HEK293 (cell line): ENCODE results near the gene ZNF248.

Experiments used
- BCL11A ChIP-seq: fragments of 450-650 bp; formaldehyde crosslinking; IDR thresholded peaks from 2 replicates; pipeline ENCODE4 v1.5.1; 2016; ENCODE audit warnings: low read depth, missing biosample characterization, missing genetic modification characterization
- ZBTB1 ChIP-seq: fragments of 450-650 bp; formaldehyde crosslinking; IDR thresholded peaks from 2 replicates; pipeline ENCODE4 v1.5.1; 2016; ENCODE audit warnings: missing biosample characterization, missing genetic modification characterization
- ZNF23 ChIP-seq: fragments of 450-650 bp; formaldehyde crosslinking; IDR thresholded peaks from 2 replicates; pipeline ENCODE4 v1.5.1; 2016; ENCODE audit warnings: missing biosample characterization, missing genetic modification characterization, borderline replicate concordance
- TF ChIP-seq, protein P1 (sequence below): fragments of 450-650 bp; formaldehyde crosslinking; IDR thresholded peaks from 2 replicates; pipeline ENCODE4 v1.5.1; 2016; ENCODE audit warnings: missing biosample characterization, missing genetic modification characterization, low read depth
- TF ChIP-seq, protein P2 (sequence below): fragments of 450-650 bp; formaldehyde crosslinking; IDR thresholded peaks from 2 replicates; pipeline ENCODE4 v1.5.1; 2017; ENCODE audit warnings: missing biosample characterization, missing genetic modification characterization
- TF ChIP-seq, protein P3 (sequence below): fragments of 450-650 bp; formaldehyde crosslinking; IDR thresholded peaks from 2 replicates; pipeline ENCODE4 v1.5.1; 2016; ENCODE audit warnings: missing biosample characterization, missing genetic modification characterization
- TF ChIP-seq, protein P4 (sequence below): fragments of 450-650 bp; formaldehyde crosslinking; conservative IDR thresholded peaks from 2 replicates; pipeline ENCODE4 v1.5.1; 2016; ENCODE audit warnings: low read depth, missing biosample characterization, missing genetic modification characterization
- TF ChIP-seq, protein P5 (sequence below): fragments of 450-650 bp; formaldehyde crosslinking; IDR thresholded peaks from 2 replicates; pipeline ENCODE4 v1.5.1; 2016; ENCODE audit warnings: missing biosample characterization, missing genetic modification characterization

DNA sequence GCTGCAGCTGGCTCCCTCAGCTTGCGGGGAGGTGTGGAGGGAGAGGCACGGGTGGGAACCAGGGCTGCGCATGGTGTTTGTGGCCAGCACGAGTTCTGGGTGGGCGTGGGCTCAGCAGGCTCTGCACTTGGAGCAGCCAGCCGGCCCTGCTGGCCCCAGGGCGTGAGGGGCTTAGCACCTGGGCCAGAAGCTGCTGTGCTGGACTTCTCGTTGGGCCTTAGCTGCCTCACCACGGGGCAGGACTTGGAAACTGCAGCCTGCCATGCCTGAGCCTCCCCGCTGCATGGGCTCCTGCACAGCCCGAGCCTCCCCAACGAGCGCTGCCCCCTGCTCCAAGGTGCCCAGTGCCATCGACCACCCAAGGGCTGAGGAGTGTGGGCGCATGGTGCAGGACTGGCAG is 120.1 kb downstream of the ZNF248 start:
- TF ChIP-seq, protein P1, sequence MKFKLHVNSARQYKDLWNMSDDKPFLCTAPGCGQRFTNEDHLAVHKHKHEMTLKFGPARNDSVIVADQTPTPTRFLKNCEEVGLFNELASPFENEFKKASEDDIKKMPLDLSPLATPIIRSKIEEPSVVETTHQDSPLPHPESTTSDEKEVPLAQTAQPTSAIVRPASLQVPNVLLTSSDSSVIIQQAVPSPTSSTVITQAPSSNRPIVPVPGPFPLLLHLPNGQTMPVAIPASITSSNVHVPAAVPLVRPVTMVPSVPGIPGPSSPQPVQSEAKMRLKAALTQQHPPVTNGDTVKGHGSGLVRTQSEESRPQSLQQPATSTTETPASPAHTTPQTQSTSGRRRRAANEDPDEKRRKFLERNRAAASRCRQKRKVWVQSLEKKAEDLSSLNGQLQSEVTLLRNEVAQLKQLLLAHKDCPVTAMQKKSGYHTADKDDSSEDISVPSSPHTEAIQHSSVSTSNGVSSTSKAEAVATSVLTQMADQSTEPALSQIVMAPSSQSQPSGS: no peak
- TF ChIP-seq ZNF23 (tag by site-specific recombination): no peak
- no peak for TF ChIP-seq ZBTB1 (tag by site-specific recombination)
- TF ChIP-seq, protein P2, sequence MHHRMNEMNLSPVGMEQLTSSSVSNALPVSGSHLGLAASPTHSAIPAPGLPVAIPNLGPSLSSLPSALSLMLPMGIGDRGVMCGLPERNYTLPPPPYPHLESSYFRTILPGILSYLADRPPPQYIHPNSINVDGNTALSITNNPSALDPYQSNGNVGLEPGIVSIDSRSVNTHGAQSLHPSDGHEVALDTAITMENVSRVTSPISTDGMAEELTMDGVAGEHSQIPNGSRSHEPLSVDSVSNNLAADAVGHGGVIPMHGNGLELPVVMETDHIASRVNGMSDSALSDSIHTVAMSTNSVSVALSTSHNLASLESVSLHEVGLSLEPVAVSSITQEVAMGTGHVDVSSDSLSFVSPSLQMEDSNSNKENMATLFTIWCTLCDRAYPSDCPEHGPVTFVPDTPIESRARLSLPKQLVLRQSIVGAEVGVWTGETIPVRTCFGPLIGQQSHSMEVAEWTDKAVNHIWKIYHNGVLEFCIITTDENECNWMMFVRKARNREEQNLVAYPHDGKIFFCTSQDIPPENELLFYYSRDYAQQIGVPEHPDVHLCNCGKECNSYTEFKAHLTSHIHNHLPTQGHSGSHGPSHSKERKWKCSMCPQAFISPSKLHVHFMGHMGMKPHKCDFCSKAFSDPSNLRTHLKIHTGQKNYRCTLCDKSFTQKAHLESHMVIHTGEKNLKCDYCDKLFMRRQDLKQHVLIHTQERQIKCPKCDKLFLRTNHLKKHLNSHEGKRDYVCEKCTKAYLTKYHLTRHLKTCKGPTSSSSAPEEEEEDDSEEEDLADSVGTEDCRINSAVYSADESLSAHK (tag by site-specific recombination): no peak
- no peak for TF ChIP-seq BCL11A (tag by site-specific recombination)
- TF ChIP-seq, protein P3, sequence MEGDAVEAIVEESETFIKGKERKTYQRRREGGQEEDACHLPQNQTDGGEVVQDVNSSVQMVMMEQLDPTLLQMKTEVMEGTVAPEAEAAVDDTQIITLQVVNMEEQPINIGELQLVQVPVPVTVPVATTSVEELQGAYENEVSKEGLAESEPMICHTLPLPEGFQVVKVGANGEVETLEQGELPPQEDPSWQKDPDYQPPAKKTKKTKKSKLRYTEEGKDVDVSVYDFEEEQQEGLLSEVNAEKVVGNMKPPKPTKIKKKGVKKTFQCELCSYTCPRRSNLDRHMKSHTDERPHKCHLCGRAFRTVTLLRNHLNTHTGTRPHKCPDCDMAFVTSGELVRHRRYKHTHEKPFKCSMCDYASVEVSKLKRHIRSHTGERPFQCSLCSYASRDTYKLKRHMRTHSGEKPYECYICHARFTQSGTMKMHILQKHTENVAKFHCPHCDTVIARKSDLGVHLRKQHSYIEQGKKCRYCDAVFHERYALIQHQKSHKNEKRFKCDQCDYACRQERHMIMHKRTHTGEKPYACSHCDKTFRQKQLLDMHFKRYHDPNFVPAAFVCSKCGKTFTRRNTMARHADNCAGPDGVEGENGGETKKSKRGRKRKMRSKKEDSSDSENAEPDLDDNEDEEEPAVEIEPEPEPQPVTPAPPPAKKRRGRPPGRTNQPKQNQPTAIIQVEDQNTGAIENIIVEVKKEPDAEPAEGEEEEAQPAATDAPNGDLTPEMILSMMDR: no peak
- TF ChIP-seq, protein P4, sequence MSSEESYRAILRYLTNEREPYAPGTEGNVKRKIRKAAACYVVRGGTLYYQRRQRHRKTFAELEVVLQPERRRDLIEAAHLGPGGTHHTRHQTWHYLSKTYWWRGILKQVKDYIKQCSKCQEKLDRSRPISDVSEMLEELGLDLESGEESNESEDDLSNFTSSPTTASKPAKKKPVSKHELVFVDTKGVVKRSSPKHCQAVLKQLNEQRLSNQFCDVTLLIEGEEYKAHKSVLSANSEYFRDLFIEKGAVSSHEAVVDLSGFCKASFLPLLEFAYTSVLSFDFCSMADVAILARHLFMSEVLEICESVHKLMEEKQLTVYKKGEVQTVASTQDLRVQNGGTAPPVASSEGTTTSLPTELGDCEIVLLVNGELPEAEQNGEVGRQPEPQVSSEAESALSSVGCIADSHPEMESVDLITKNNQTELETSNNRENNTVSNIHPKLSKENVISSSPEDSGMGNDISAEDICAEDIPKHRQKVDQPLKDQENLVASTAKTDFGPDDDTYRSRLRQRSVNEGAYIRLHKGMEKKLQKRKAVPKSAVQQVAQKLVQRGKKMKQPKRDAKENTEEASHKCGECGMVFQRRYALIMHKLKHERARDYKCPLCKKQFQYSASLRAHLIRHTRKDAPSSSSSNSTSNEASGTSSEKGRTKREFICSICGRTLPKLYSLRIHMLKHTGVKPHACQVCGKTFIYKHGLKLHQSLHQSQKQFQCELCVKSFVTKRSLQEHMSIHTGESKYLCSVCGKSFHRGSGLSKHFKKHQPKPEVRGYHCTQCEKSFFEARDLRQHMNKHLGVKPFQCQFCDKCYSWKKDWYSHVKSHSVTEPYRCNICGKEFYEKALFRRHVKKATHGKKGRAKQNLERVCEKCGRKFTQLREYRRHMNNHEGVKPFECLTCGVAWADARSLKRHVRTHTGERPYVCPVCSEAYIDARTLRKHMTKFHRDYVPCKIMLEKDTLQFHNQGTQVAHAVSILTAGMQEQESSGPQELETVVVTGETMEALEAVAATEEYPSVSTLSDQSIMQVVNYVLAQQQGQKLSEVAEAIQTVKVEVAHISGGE (tag by site-specific recombination): no peak
- TF ChIP-seq, protein P5, sequence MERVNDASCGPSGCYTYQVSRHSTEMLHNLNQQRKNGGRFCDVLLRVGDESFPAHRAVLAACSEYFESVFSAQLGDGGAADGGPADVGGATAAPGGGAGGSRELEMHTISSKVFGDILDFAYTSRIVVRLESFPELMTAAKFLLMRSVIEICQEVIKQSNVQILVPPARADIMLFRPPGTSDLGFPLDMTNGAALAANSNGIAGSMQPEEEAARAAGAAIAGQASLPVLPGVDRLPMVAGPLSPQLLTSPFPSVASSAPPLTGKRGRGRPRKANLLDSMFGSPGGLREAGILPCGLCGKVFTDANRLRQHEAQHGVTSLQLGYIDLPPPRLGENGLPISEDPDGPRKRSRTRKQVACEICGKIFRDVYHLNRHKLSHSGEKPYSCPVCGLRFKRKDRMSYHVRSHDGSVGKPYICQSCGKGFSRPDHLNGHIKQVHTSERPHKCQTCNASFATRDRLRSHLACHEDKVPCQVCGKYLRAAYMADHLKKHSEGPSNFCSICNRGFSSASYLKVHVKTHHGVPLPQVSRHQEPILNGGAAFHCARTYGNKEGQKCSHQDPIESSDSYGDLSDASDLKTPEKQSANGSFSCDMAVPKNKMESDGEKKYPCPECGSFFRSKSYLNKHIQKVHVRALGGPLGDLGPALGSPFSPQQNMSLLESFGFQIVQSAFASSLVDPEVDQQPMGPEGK: no peak
